H1 (cell line): Measurements from ENCODE around the gene IQCC. TPM values are rescaled to one million over a fixed set of nuclear protein-coding genes. Genes with fewer than 3 reads are reported as not detected.

Experiments used
- BCL11A ChIP-seq, 2 experiments: IDR thresholded peaks; one replicate each; pipeline ENCODE4 v1.6.1; 2011; ENCODE audit warnings: low read depth in 2 of 2, low read length in 2 of 2, mild to moderate bottlenecking in 2 of 2
- CEBPB ChIP-seq: IDR thresholded peaks from 2 replicates; pipeline ENCODE4 v1.6.1; 2012; ENCODE audit warnings: low read depth, low read length
- EGR1 ChIP-seq: IDR thresholded peaks from 2 replicates; pipeline ENCODE4 v1.6.1; 2011; ENCODE audit warnings: low read depth, low read length, borderline replicate concordance
- KDM1A ChIP-seq: fragments of 200-600, 300-600 bp; sonication (generic); IDR thresholded peaks from 2 replicates; pipeline ENCODE4 v1.7.1; 2016; ENCODE audit warnings: mild to moderate bottlenecking, low read length, borderline replicate concordance
- KDM5A ChIP-seq: fragments of 200-600 bp; IDR thresholded peaks from 2 replicates; pipeline ENCODE4 v1.7.1; 2012; ENCODE audit warnings: mild to moderate bottlenecking, low read length, inconsistent platforms, mixed read lengths
- POLR2AphosphoS5 ChIP-seq: IDR thresholded peaks from 2 replicates; pipeline ENCODE4 v1.6.1; 2011; ENCODE audit warnings: low read depth, low read length
- polyA plus RNA-seq, 7 experiments: library from polyadenylated mRNA; depleted of rRNA in 3 of 7; stranded (reverse) in 5 of 7; unstranded in 2 of 7; fragments of >200 nt in 5 of 7; fragments of 200-250 nt in 2 of 7; gene quantifications; 1 replicate in 5 of 7; 2 replicates in 1 of 7; 4 replicates in 1 of 7; pipeline versions ENCODE4 v1.2.1 to v1.2.3, GENCODE V29; 2011 to 2013; ENCODE audit warnings: missing spikeins in 2 of 7, mixed read lengths in 2 of 7
- total RNA-seq: library from RNA; stranded (reverse); fragmentation: NEBNext Ultra II Directional; extraction: Animal tissue kit (Norgen Biotek cat#: 25700); gene quantifications from 2 replicates; pipeline ENCODE4 v1.2.1, GENCODE V29; 2021

IQCC gene
- total and polyA plus RNA-seq, 2 of the 8 experiments (the other 6 are each of a cell fraction or from before 2014, with no cell fraction given): 2.5 to 4.2 TPM

- TF ChIP-seq KDM1A (no peak), POLR2AphosphoS5 (no peak), EGR1 (no peak), BCL11A (IDR thresholded peaks at IDR 0.05; ENCODE audit: low read depth in 2 of 2, low read length in 2 of 2) (no peak), KDM5A (no peak), CEBPB (no peak)
These were observed 17.6 kb upstream of the IQCC start (continued) for GRCh38 chr1:32187850-32188249.
